GM12878 (cell line): ENCODE measurements around the gene CRKL. TPM values are rescaled to one million over a fixed set of nuclear protein-coding genes. Genes with fewer than 3 reads are reported as not detected.

Source experiments
- ATAC-seq: fragments of 200-7000 bp; cut with Tn5 transposase; 3 replicates; pipeline ENCODE4 v1.9.1; 2020; ENCODE audit warnings: mild to moderate bottlenecking, moderate library complexity
- BruUV-seq: library from RNA; stranded (reverse); fragments of 400-500 nt; replicated peaks from 2 replicates; lab custom pipeline; 2021; lab: Mats Ljungman, UMichigan
- CTCF ChIA-PET: fragments of 300-600 bp; sonication (Branson Sonifier 250); formaldehyde crosslinking; extraction: SDS; loops from one replicate; lab custom pipeline; 2021; ENCODE audit warnings: inconsistent platforms; lab: Yijun Ruan, JAX
- POLR2A ChIA-PET: fragments of 350-600 bp; formaldehyde crosslinking; extraction: SDS; loops from one replicate; lab custom pipeline; 2021; ENCODE audit warnings: inconsistent platforms; lab: Charles Lee
- RAD21 ChIA-PET: fragments of 300-600 bp; sonication (Branson Sonifier 250); formaldehyde crosslinking; loops from one replicate; lab custom pipeline; 2023; ENCODE audit warnings: antibody characterized with exemption; ENCODE audit not compliant: unreplicated experiment; lab: Charles Lee
- SMC1A ChIA-PET: fragments of 300-600 bp; sonication (Branson Sonifier 250); formaldehyde crosslinking; loops from one replicate; lab custom pipeline; 2023; ENCODE audit not compliant: unreplicated experiment, uncharacterized antibody; lab: Charles Lee
- DNase-seq: peaks from one replicate; pipeline ENCODE4 v3.0.0-alpha.2; 2011; ENCODE audit warnings: low read depth, low spot score
- FAIRE-seq: peaks from 3 replicates; lab custom pipeline; 2011; peaks lifted over from hg19 to GRCh38; lab: Jason Lieb, UNC
- H2AFZ ChIP-seq: 2 replicates; pipeline ENCODE4 v1.6.0; 2011; ENCODE audit warnings: low read depth, low read length, control low read depth; ENCODE audit not compliant: control insufficient read depth
- H3K27ac ChIP-seq: 2 replicates; pipeline ENCODE4 v1.5.1; 2011; ENCODE audit warnings: control low read depth; ENCODE audit not compliant: control insufficient read depth, insufficient read depth
- H3K27me3 ChIP-seq, 2 experiments: replicated peaks in 1 of 2; 2 replicates each; pipeline versions ENCODE4 v1.6.0 to v1.6.1; 2011; ENCODE audit warnings: low read length in 1 of 2; ENCODE audit not compliant: control insufficient read depth in 2 of 2, insufficient read depth in 2 of 2
- H3K36me3 ChIP-seq, 2 experiments: 2 replicates each; pipeline ENCODE4 v1.5.1; 2011; ENCODE audit warnings: low read length in 1 of 2; ENCODE audit not compliant: control insufficient read depth in 2 of 2, insufficient read depth in 2 of 2
- H3K4me1 ChIP-seq: 2 replicates; pipeline ENCODE4 v1.6.1; 2011; ENCODE audit warnings: mild to moderate bottlenecking, low read length, moderate library complexity, mixed read lengths; ENCODE audit not compliant: control insufficient read depth, insufficient read depth
- H3K4me2 ChIP-seq: 2 replicates; pipeline ENCODE4 v1.6.0; 2011; ENCODE audit warnings: control low read depth; ENCODE audit not compliant: control insufficient read depth, insufficient read depth
- H3K4me3 ChIP-seq: fragments of 200-600 bp; sonication (generic); 2 replicates; pipeline ENCODE4 v1.5.1; 2016
- H3K79me2 ChIP-seq: 2 replicates; pipeline ENCODE4 v1.6.0; 2011; ENCODE audit warnings: low read length; ENCODE audit not compliant: control insufficient read depth, insufficient read depth
- H3K9ac ChIP-seq: 2 replicates; pipeline ENCODE4 v1.8.0; 2011; ENCODE audit warnings: low read length, control low read depth, mixed read lengths; ENCODE audit not compliant: control insufficient read depth, insufficient read depth
- H3K9me3 ChIP-seq: replicated peaks from 3 replicates; pipeline ENCODE4 v1.5.1; 2011; ENCODE audit warnings: mild to moderate bottlenecking, low read length; ENCODE audit not compliant: control insufficient read depth, insufficient read depth
- H4K20me1 ChIP-seq: 2 replicates; pipeline ENCODE4 v1.6.0; 2011; ENCODE audit not compliant: control insufficient read depth, insufficient read depth
- ATF3 ChIP-seq: IDR thresholded peaks from 2 replicates; pipeline ENCODE4 v1.6.1; 2011; ENCODE audit warnings: low read depth, mild to moderate bottlenecking, low read length, moderate library complexity, borderline replicate concordance; ENCODE audit errors: extremely low read depth
- BRCA1 ChIP-seq: IDR thresholded peaks from 2 replicates; pipeline ENCODE4 v1.6.1; 2011; ENCODE audit warnings: low read depth, low read length, improper control_type of control experiment
- ETV6 ChIP-seq, 2 experiments: fragments of 450-650 bp in 1 of 2; IDR thresholded peaks in 1 of 2; conservative IDR thresholded peaks in 1 of 2; 2 replicates each; pipeline ENCODE4 v1.6.1; 2014; ENCODE audit warnings: antibody characterized with exemption in 1 of 2, borderline replicate concordance in 1 of 2, low read depth in 1 of 2, mild to moderate bottlenecking in 1 of 2, moderate library complexity in 1 of 2
- MTA3 ChIP-seq: IDR thresholded peaks from 2 replicates; pipeline ENCODE4 v1.6.1; 2012; ENCODE audit warnings: low read length, inconsistent platforms, borderline replicate concordance
- NBN ChIP-seq: fragments of 450-650 bp; IDR thresholded peaks from 2 replicates; pipeline ENCODE4 v1.6.1; 2016
- POLR2A ChIP-seq: IDR thresholded peaks from 2 replicates; pipeline ENCODE4 v1.6.1; 2011; ENCODE audit warnings: low read depth, mild to moderate bottlenecking, low read length
- SMAD1 ChIP-seq: fragments of 450-650 bp; IDR thresholded peaks from 2 replicates; pipeline ENCODE4 v1.6.1; 2018; ENCODE audit warnings: mild to moderate bottlenecking, low read depth; ENCODE audit not compliant: partially characterized antibody
- SMAD5 ChIP-seq: IDR thresholded peaks from 2 replicates; pipeline ENCODE4 v1.6.1; 2016; ENCODE audit warnings: antibody characterized with exemption, low read depth
- WGBS: methylation state at CpG from one replicate; pipeline ENCODE4 v1.1.6; 2016; ENCODE audit warnings: low lambda C conversion rate; ENCODE audit not compliant: insufficient replicate concordance, insufficient coverage; ENCODE audit errors: missing lambda C conversion rate; 5-methylcytosine and 5-hydroxymethylcytosine counted together
- in situ Hi-C: fragments of 300-500 bp; cut with MboI; formaldehyde crosslinking; loops from 9 replicates; pipeline ENCODE4 v1.14.3; 2018; ENCODE audit warnings: mixed read lengths
- intact Hi-C: fragments of 100-400 bp; cut with micrococcal nuclease; formaldehyde crosslinking; loops from one replicate; pipeline ENCODE4 v1.14.2; 2022; ENCODE audit not compliant: unreplicated experiment
- polyA plus RNA-seq, 11 experiments: library from polyadenylated mRNA; depleted of rRNA in 4 of 11; unstranded in 6 of 11; stranded (reverse) in 5 of 11; fragments of >200 nt; fragmentation: Nextera tagmentation in 4 of 11; fragmentation: Illumina TruSeq in 1 of 11; extraction: Ambion mirVana in 4 of 11; extraction: Trizol in 1 of 11; gene quantifications; 1 replicate in 1 of 11; 2 replicates in 10 of 11; pipeline versions ENCODE4 v1.2.1 to v1.2.3, GENCODE V29; 2011 to 2016; ENCODE audit warnings: inconsistent platforms in 2 of 11, missing spikeins in 2 of 11, low read depth in 1 of 11
- total RNA-seq, 4 experiments: library from RNA; depleted of rRNA in 3 of 4; stranded (reverse); fragments of >200 nt in 3 of 4; fragmentation: Illumina TruSeq in 1 of 4; extraction: Trizol in 1 of 4; gene quantifications; 2 replicates each; pipeline versions ENCODE4 v1.2.1 to v1.2.3, GENCODE V29; 2013 to 2021
- TF ChIP-seq, protein P1 (sequence below): IDR thresholded peaks from 2 replicates; pipeline ENCODE4 v1.6.1; 2012; ENCODE audit warnings: improper control_type of control experiment, low read depth, low read length; ENCODE audit not compliant: insufficient replicate concordance
- TF ChIP-seq, protein P2 (sequence below): IDR thresholded peaks from 2 replicates; pipeline ENCODE4 v1.6.1; 2012; ENCODE audit warnings: low read depth, low read length, improper control_type of control experiment

CRKL gene
- total and polyA plus RNA-seq, 10 of the 15 experiments (the other 5 are each of a cell fraction or from before 2014, with no cell fraction given) = 12.6 to 61.2 (median 32.7) TPM

DNA sequence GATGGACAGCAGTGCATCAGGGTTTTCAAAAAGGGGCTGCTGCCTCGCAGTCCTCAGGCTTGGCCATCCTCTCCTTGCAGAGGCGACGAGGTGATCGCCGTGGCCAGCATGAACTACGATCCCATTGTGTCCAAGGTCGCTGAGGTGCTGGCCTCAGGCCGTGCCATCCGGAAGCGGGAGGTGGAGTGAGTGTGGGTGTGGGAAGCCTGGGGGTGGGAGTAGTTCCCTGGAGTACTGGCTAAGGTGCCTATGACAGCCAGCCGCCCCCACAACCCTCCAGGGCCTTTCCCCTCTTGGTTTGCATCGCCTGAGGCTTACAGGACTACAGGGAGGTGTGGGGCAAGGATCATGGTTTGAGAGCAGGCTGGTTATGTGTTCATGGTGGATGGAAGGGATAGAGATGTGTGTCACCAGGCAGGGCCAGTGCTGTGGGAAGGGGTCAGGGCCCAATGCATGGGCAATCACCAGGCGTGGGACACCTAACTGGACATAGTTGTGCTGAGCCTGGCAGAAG, 62.8 kb downstream of the CRKL start:
- H3K9ac ChIP-seq = no peak overlapping the region
- in situ Hi-C loops = no loop called here
- ATAC-seq (no peak), DNase-seq (no peak)
- no peak overlapping the region for H3K4me2 ChIP-seq
- H3K4me3 ChIP-seq = no peak overlapping the region
- WGBS = 91% methylated on average over 12 of the region's 13 CpGs
- H3K4me1 ChIP-seq = peaks cover 10% of the 10 kb centered on the region; the same call in 1 of the 2 replicates
- ChIA-PET CTCF (no interaction called here), POLR2A (interaction anchor here (0.5 kb wide), 1 partner anchor 1435 kb away, joined by 3 read pairs; no protein-coding TSS in a partner anchor)
- H3K27me3 ChIP-seq = no peaks in the 10 kb centered on the region
- no TSS peak for BruUV-seq
- H3K9me3 ChIP-seq = peaks cover 6% of the 10 kb centered on the region; the same call in 2 of the 3 replicates
- no peak for TF ChIP-seq BRCA1
- TF ChIP-seq, protein P1, sequence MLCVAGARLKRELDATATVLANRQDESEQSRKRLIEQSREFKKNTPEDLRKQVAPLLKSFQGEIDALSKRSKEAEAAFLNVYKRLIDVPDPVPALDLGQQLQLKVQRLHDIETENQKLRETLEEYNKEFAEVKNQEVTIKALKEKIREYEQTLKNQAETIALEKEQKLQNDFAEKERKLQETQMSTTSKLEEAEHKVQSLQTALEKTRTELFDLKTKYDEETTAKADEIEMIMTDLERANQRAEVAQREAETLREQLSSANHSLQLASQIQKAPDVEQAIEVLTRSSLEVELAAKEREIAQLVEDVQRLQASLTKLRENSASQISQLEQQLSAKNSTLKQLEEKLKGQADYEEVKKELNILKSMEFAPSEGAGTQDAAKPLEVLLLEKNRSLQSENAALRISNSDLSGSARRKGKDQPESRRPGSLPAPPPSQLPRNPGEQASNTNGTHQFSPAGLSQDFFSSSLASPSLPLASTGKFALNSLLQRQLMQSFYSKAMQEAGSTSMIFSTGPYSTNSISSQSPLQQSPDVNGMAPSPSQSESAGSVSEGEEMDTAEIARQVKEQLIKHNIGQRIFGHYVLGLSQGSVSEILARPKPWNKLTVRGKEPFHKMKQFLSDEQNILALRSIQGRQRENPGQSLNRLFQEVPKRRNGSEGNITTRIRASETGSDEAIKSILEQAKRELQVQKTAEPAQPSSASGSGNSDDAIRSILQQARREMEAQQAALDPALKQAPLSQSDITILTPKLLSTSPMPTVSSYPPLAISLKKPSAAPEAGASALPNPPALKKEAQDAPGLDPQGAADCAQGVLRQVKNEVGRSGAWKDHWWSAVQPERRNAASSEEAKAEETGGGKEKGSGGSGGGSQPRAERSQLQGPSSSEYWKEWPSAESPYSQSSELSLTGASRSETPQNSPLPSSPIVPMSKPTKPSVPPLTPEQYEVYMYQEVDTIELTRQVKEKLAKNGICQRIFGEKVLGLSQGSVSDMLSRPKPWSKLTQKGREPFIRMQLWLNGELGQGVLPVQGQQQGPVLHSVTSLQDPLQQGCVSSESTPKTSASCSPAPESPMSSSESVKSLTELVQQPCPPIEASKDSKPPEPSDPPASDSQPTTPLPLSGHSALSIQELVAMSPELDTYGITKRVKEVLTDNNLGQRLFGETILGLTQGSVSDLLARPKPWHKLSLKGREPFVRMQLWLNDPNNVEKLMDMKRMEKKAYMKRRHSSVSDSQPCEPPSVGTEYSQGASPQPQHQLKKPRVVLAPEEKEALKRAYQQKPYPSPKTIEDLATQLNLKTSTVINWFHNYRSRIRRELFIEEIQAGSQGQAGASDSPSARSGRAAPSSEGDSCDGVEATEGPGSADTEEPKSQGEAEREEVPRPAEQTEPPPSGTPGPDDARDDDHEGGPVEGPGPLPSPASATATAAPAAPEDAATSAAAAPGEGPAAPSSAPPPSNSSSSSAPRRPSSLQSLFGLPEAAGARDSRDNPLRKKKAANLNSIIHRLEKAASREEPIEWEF = no peak
- TF ChIP-seq POLR2A = no peak
- TF ChIP-seq MTA3 = no peak
- TF ChIP-seq SMAD5 = no peak
- TF ChIP-seq, protein P2, sequence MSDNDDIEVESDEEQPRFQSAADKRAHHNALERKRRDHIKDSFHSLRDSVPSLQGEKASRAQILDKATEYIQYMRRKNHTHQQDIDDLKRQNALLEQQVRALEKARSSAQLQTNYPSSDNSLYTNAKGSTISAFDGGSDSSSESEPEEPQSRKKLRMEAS = no peak
- no peak for TF ChIP-seq ATF3
- no peak for TF ChIP-seq SMAD1
- TF ChIP-seq NBN = no peak
- no peak for TF ChIP-seq ETV6 (conservative IDR thresholded peaks at IDR 0.05 in 1 of 2, IDR thresholded peaks at IDR 0.05 in 1 of 2; ENCODE audit: borderline replicate concordance in 1 of 2, low read depth in 1 of 2)
- TF ChIP-seq, all 136 proteins: peak for 0
- SMC1A ChIA-PET = interaction anchor here (1.9 kb wide), 1 partner anchor 23 kb away, joined by 4 read pairs; no protein-coding TSS in a partner anchor
- Histone ChIP-seq H3K27ac (no peak overlapping the region), H4K20me1 (no peaks in the 10 kb centered on the region), H2AFZ (no peak overlapping the region), H3K36me3 (no peaks in the 10 kb centered on the region), H3K79me2 (peaks cover 16% of the 10 kb centered on the region)
- no peak for FAIRE-seq
- RAD21 ChIA-PET = no interaction called here
- intact Hi-C loops = no loop called here
